VCaP (cell line): Measurements from ENCODE around the gene LMF1.

ENCODE experiments used
- H3K27ac ChIP-seq: fragments of 450-650 bp; 2 replicates; pipeline ENCODE4 v1.5.1; 2017
- CTCF ChIP-seq: fragments of 450-650 bp; conservative IDR thresholded peaks from 2 replicates; pipeline ENCODE4 v1.5.1; 2017; ENCODE audit warnings: mild to moderate bottlenecking, moderate library complexity

Gene LMF1

GRCh38 chr16:911604-912321, 59.0 kb downstream of the LMF1 start:
- no peak for TF ChIP-seq CTCF
- no peak overlapping the region for H3K27ac ChIP-seq

GRCh38 chr16:911101-911500, 59.7 kb downstream of the LMF1 start:
- no peak overlapping the region for H3K27ac ChIP-seq
- TF ChIP-seq CTCF: no peak

- no peak for TF ChIP-seq CTCF
- no peak overlapping the region for H3K27ac ChIP-seq
These were observed 60.6 kb downstream of the LMF1 start for GRCh38 chr16:910181-910580.

- H3K27ac ChIP-seq: no peak overlapping the region
- TF ChIP-seq CTCF: no peak
These were observed 61.3 kb downstream of the LMF1 start for GRCh38 chr16:909281-910000.

GRCh38 chr16:908526-909155, 62.1 kb downstream of the LMF1 start:
- TF ChIP-seq CTCF: no peak

GRCh38 chr16:907842-908241, 62.9 kb downstream of the LMF1 start:
- no peak overlapping the region for H3K27ac ChIP-seq
- no peak for TF ChIP-seq CTCF

More at GRCh38 chr16:908526-909155, 62.1 kb downstream of the LMF1 start:
- H3K27ac ChIP-seq: no peak overlapping the region

- no peak overlapping the region for H3K27ac ChIP-seq
- TF ChIP-seq CTCF: no peak
These were observed 63.4 kb downstream of the LMF1 start for GRCh38 chr16:907361-907760.
